ENCODE measurements around the gene GBGT1.

DNA sequence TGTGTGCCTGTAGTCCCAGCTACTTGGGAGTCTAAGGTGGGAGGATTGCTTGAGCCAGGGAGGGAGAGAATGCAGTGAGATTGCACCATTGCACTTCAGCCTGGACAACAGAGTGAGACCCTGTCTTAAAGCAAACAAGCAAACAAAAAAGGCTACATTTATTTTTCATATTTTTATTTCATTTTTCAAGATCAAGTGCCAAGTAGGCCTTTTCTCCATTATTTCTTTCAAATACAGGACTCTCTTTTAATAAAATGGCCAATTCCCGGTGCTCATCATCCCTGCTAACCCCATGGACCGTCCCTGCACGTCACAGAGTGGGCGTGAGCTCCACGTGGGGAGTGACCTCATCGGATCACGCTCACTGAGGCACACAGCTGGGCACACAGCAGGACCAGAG lies 9.3 kb upstream of the GBGT1 start:
- TF ChIP-seq CTCF (IDR thresholded peaks at IDR 0.05) (no peak), POLR2A (IDR thresholded peaks at IDR 0.05) (no peak)
